OCI-LY7 (cell line): Measurements from ENCODE around the gene PRAMEF20. TPM values are rescaled to one million over a fixed set of nuclear protein-coding genes. Genes with fewer than 3 reads are reported as not detected.

ENCODE experiments used
- BruUV-seq: library from RNA; stranded (reverse); fragments of 400-500 nt; replicated peaks from 2 replicates; lab custom pipeline; 2021; lab: Mats Ljungman, UMichigan
- CTCF ChIA-PET: fragments of 300-600 bp; sonication (Branson Sonifier 250); formaldehyde crosslinking; loops from one replicate; lab custom pipeline; 2022; ENCODE audit warnings: antibody characterized with exemption; ENCODE audit not compliant: unreplicated experiment; lab: Charles Lee
- POLR2A ChIA-PET: fragments of 300-600 bp; sonication (Branson Sonifier 250); formaldehyde crosslinking; loops from one replicate; lab custom pipeline; 2022; ENCODE audit warnings: antibody characterized with exemption; lab: Charles Lee
- DNase-seq: peaks from one replicate; pipeline ENCODE4 v3.0.0-alpha.2; 2015; ENCODE audit warnings: low spot score
- H2AFZ ChIP-seq: fragments of 200-600 bp; sonication (generic), shearing (Covaris generic); 2 replicates; pipeline ENCODE4 v1.6.1; 2014; ENCODE audit warnings: mild to moderate bottlenecking, antibody characterized with exemption, low read length, moderate library complexity
- H3K27ac ChIP-seq: fragments of 200-600 bp; sonication (generic); 2 replicates; pipeline ENCODE4 v1.5.1; 2014; ENCODE audit warnings: mixed run types, low read depth, mild to moderate bottlenecking, moderate library complexity, low read length, inconsistent platforms; ENCODE audit not compliant: poor library complexity, severe bottlenecking
- H3K36me3 ChIP-seq: fragments of 200-600 bp; sonication (generic); 2 replicates; pipeline ENCODE4 v1.6.1; 2014; ENCODE audit warnings: mild to moderate bottlenecking, antibody characterized with exemption, low read length, moderate library complexity, mixed read lengths; ENCODE audit not compliant: insufficient read depth
- H3K4me1 ChIP-seq: fragments of 200-600 bp; sonication (generic); 2 replicates; pipeline ENCODE4 v1.5.1; 2014; ENCODE audit warnings: mild to moderate bottlenecking, low read length; ENCODE audit not compliant: insufficient read depth, poor library complexity, severe bottlenecking
- H3K4me2 ChIP-seq: fragments of 200-600 bp; sonication (generic); 2 replicates; pipeline ENCODE4 v1.6.1; 2014; ENCODE audit warnings: mild to moderate bottlenecking, low read length
- H3K4me3 ChIP-seq: fragments of 200-600 bp; sonication (generic); 2 replicates; pipeline ENCODE4 v1.5.1; 2014; ENCODE audit warnings: mild to moderate bottlenecking, low read depth, low read length; ENCODE audit not compliant: poor library complexity, severe bottlenecking
- H3K79me2 ChIP-seq: fragments of 200-600 bp; sonication (generic); 2 replicates; pipeline ENCODE4 v1.6.1; 2016; ENCODE audit warnings: low read depth, mild to moderate bottlenecking, low read length, moderate library complexity, mixed read lengths; ENCODE audit not compliant: insufficient read depth
- H3K9me2 ChIP-seq: fragments of 200-600 bp; sonication (generic); 2 replicates; pipeline ENCODE4 v1.6.1; 2016; ENCODE audit warnings: mild to moderate bottlenecking, low read length, mixed read lengths; ENCODE audit not compliant: insufficient read depth
- H3K9me3 ChIP-seq: fragments of 200-600 bp; sonication (generic); 2 replicates; pipeline ENCODE4 v1.6.1; 2014; ENCODE audit warnings: mild to moderate bottlenecking, mixed run types, low read length, mixed read lengths
- H4K20me1 ChIP-seq: fragments of 200-600 bp; sonication (generic); 2 replicates; pipeline ENCODE4 v1.6.1; 2014; ENCODE audit warnings: mild to moderate bottlenecking, antibody characterized with exemption, low read length, moderate library complexity, mixed read lengths; ENCODE audit not compliant: insufficient read depth
- CTCF ChIP-seq: fragments of 200-600 bp; sonication (generic); conservative IDR thresholded peaks from 2 replicates; pipeline ENCODE4 v1.5.1; 2014; ENCODE audit warnings: mild to moderate bottlenecking, antibody characterized with exemption, low read length, moderate library complexity, mixed read lengths
- EZH2phosphoT487 ChIP-seq: fragments of 200-600 bp; sonication (generic); IDR thresholded peaks from 2 replicates; pipeline ENCODE4 v1.6.1; 2018; ENCODE audit warnings: low read depth, borderline replicate concordance, mild to moderate bottlenecking, mixed run types, antibody characterized with exemption, low read length, moderate library complexity, mixed read lengths
- intact Hi-C: fragments of 100-400 bp; cut with micrococcal nuclease; formaldehyde crosslinking; loops from one replicate; pipeline ENCODE4 v1.10.0; 2022; ENCODE audit not compliant: unreplicated experiment
- total RNA-seq, 2 experiments: library from RNA; depleted of rRNA in 1 of 2; stranded (reverse); fragments of >200 nt in 1 of 2; shearing (Covaris generic) in 1 of 2; gene quantifications; 2 replicates each; pipeline ENCODE4 v1.2.3, GENCODE V29; 2014 to 2022

The PRAMEF20 gene
- total RNA-seq, 2 experiments from 2014 or later = not detected

- CTCF ChIA-PET = no interaction called here
- Histone ChIP-seq H3K4me3 (no peak overlapping the region), H3K9me3 (no peaks in the 10 kb centered on the region), H3K4me1 (no peaks in the 10 kb centered on the region), H3K27ac (no peak overlapping the region), H3K4me2 (no peak overlapping the region), H3K79me2 (no peaks in the 10 kb centered on the region), H3K36me3 (no peaks in the 10 kb centered on the region), H4K20me1 (no peaks in the 10 kb centered on the region), H2AFZ (no peak overlapping the region), H3K9me2 (no peaks in the 10 kb centered on the region)
- no peak for DNase-seq
- TF ChIP-seq EZH2phosphoT487 (no peak), CTCF (no peak)
- POLR2A ChIA-PET = no interaction called here
- intact Hi-C loops = no loop called here
- no TSS peak for BruUV-seq
These were observed 33.2 kb downstream of the PRAMEF20 start for GRCh38 chr1:13443335-13443979.

DNA sequence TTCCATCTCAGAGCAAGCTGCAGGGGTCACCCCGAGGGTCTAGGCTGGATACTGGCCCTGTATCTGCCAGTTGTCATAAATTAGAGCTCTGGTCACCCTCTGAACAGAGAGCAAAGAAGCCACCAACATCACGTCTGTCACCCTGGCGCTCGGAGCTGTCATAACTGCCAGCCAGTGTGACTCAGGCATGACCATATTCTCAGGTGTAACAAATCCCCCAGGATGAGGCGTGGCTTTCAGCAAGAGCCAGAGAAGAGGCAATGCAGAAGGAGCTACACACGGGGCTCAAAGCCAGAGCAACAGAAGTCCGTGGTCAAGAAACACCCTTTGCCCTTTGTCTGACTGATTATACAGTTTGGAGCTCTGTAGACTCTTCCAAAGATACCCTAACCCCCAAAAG is 40.0 kb downstream of the PRAMEF20 start:
- no peak for DNase-seq
- no peak overlapping the region for H3K27ac ChIP-seq
- H3K9me2 ChIP-seq = no peaks in the 10 kb centered on the region
- TF ChIP-seq CTCF (no peak), EZH2phosphoT487 (no peak)
- H3K79me2 ChIP-seq = no peaks in the 10 kb centered on the region
- CTCF ChIA-PET = no interaction called here
- H3K36me3 ChIP-seq = no peaks in the 10 kb centered on the region
- BruUV-seq = no TSS peak
- H3K9me3 ChIP-seq = no peaks in the 10 kb centered on the region
- intact Hi-C loops = no loop called here
- H3K4me2 ChIP-seq = no peak overlapping the region
- POLR2A ChIA-PET = no interaction called here
- H3K4me1 ChIP-seq = no peaks in the 10 kb centered on the region
- no peaks in the 10 kb centered on the region for H4K20me1 ChIP-seq
- H3K4me3 ChIP-seq = no peak overlapping the region
- no peak overlapping the region for H2AFZ ChIP-seq

DNA sequence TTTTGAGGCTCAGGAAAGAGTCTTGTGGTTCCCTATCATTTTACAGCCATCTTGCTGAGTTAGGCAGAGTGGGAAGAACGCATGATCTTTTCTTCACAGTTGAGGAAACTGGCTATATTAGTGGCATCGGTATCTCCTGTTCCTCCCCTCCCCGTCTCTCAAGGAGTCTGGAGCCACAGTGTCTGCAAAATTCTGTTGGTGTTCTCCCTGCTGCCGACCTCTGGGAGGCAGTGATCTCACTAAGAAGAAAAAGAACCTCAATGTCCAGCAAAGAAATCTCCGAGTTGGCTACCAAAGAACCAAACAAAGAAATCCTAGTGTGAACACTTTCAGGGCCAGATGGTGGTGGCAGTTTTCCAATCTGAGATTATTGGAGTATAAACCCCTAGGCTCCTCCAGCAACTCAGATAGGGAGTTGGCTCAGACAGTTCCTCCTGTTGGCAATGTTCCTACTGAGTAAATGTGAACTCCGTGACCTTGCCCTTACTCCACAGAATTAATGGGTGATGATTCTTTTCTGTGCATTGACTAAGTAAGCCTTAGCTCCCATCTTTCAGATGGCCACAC is 41.2 kb downstream of the PRAMEF20 start:
- CTCF ChIA-PET = no interaction called here
- H3K27ac ChIP-seq = no peak overlapping the region
- H3K9me3 ChIP-seq = no peaks in the 10 kb centered on the region
- H3K79me2 ChIP-seq = no peaks in the 10 kb centered on the region
- H3K36me3 ChIP-seq = no peaks in the 10 kb centered on the region
- H3K4me2 ChIP-seq = no peak overlapping the region
- no peaks in the 10 kb centered on the region for H3K9me2 ChIP-seq
- POLR2A ChIA-PET = no interaction called here
- no peak for DNase-seq
- TF ChIP-seq CTCF (no peak), EZH2phosphoT487 (no peak)
- intact Hi-C loops = no loop called here
- H2AFZ ChIP-seq = no peak overlapping the region
- BruUV-seq = no TSS peak
- H3K4me1 ChIP-seq = no peaks in the 10 kb centered on the region
- H4K20me1 ChIP-seq = no peaks in the 10 kb centered on the region
- H3K4me3 ChIP-seq = no peak overlapping the region
